ENCODE results near the gene RING1. TPM values are rescaled to one million over a fixed set of nuclear protein-coding genes. Genes with fewer than 3 reads are reported as not detected.

RING1 gene
- total and polyA plus RNA-seq, 10 of the 15 experiments (the other 5 are each of a cell fraction or from before 2014, with no cell fraction given), result 2.0 to 27.2 (median 15.8) TPM

- no peak for TF ChIP-seq YY1 (IDR thresholded peaks at IDR 0.05; ENCODE audit: low read depth, low read length)
- TF ChIP-seq NKRF (conservative IDR thresholded peaks at IDR 0.05), result no peak
- TF ChIP-seq USF1 (IDR thresholded peaks at IDR 0.05; ENCODE audit: borderline replicate concordance, extremely low read length, insufficient read depth, low read depth, low read length), result no peak
Observed at GRCh38 chr6:33176906-33177305, 31.4 kb upstream of the RING1 start (continued).

GRCh38 chr6:33177552-33178446 lies 30.5 kb upstream of the RING1 start:
- intact Hi-C loops (cut with micrococcal nuclease; ENCODE audit: unreplicated experiment), result no loop called here

More at GRCh38 chr6:33177552-33178446, 30.5 kb upstream of the RING1 start:
- Histone ChIP-seq H3K9ac (ENCODE audit: control insufficient read depth, insufficient read depth, low read length) (no peak overlapping the region), H4K20me1 (ENCODE audit: control insufficient read depth, insufficient read depth) (no peaks in the 10 kb centered on the region), H3K79me2 (ENCODE audit: control insufficient read depth, insufficient read depth, low read length) (no peaks in the 10 kb centered on the region), H3K9me3 (replicated peaks; ENCODE audit: control insufficient read depth, insufficient read depth, low read length) (no peaks in the 10 kb centered on the region; the same call in 2 of the 3 replicates), H3K36me3 (ENCODE audit: control insufficient read depth in 2 of 2, insufficient read depth in 2 of 2, low read length in 1 of 2) (no peaks in the 10 kb centered on the region), H3K4me2 (ENCODE audit: control insufficient read depth, insufficient read depth) (no peak overlapping the region), H3K27me3 (replicated peaks in 1 of 2; ENCODE audit: control insufficient read depth in 2 of 2, insufficient read depth in 2 of 2, low read length in 1 of 2) (no peaks in the 10 kb centered on the region), H2AFZ (ENCODE audit: control insufficient read depth, low read depth, low read length) (no peak overlapping the region), H3K4me1 (ENCODE audit: control insufficient read depth, insufficient read depth, low read length) (no peaks in the 10 kb centered on the region), H3K27ac (ENCODE audit: control insufficient read depth, insufficient read depth) (no peak overlapping the region), H3K4me3 (no peak overlapping the region)
- DNase-seq (ENCODE audit: low read depth, low spot score), result no peak
- BruUV-seq (replicated peaks), result no TSS peak
- 0 out of 2 replicates have a peak, but pooled peaks have one; percentile 17 for TF ChIP-seq NR2F1 (conservative IDR thresholded peaks at IDR 0.05)
- no peak for TF ChIP-seq ATF7 (IDR thresholded peaks at IDR 0.05; ENCODE audit: low read depth)
- ChIA-PET POLR2A (interaction anchor here (0.8 kb wide), 1 partner anchor 54 kb away, joined by 4 read pairs; no protein-coding TSS in a partner anchor), RAD21 (ENCODE audit: unreplicated experiment) (no interaction called here), SMC1A (ENCODE audit: uncharacterized antibody, unreplicated experiment) (no interaction called here), CTCF (no interaction called here)
- in situ Hi-C loops (cut with MboI), result no loop called here
- no peak for FAIRE-seq
- ATAC-seq, result no peak
- WGBS (ENCODE audit: insufficient coverage, insufficient replicate concordance, low lambda C conversion rate, missing lambda C conversion rate), result 23% methylated on average over 19 of the region's 19 CpGs
